ENCODE measurements around the gene ADGRB2.

The ADGRB2 gene

GRCh38 chr1:31731049-31731565 is 33.0 kb downstream of the ADGRB2 start:
- DNase-seq (ENCODE audit: low read depth, low spot score) = no peak
- ChIA-PET POLR2A (no interaction called here), CTCF (interaction anchor here (1.7 to 1.8 kb wide), 2 partner anchors 14 to 15 kb away, joined by 9 to 16 read pairs; no protein-coding TSS in a partner anchor)
- TF ChIP-seq CTCF (IDR thresholded peaks at IDR 0.05; ENCODE audit: insufficient read depth, low read length, missing control alignments) = no peak
- H3K4me3 ChIP-seq (ENCODE audit: low read depth, low read length) = no peak overlapping the region

DNA sequence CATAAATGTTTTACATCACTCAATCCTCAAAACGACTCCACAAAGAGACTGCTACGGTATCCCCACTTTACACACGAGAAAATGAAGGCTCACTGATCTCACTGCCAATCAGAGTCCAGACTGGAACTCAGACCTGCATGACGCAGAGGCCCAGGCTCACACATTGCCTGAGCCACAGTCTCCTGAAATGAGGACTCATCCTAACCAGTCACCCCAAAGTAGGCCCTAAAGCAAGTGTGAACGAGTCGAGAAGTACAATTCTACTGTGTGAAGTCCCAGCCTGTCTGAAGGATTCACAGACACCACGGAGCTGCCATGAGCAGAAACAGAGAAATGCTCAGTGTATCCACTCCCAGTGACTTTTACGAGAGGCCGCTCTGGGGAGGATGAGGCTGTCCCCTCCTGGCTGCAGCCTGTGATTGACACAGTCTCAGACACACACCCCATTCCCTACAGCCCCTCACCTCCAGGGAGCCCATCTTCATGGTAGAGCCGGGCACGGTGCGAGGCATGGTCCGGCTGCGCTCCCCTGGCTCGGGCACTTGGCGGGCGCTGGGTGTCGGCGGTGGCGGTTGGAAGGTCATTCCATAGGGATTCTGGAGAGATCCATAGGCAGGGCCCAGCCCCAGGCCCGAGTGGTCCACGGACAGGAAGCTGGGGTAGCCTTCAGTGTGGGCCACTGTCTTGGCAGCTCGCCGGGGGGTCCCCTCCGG is 33.6 kb downstream of the ADGRB2 start:
- no peak for DNase-seq (ENCODE audit: low read depth, low spot score)
- ChIA-PET POLR2A (no interaction called here), CTCF (interaction anchor here (1.7 to 6.3 kb wide), 3 partner anchors 14 to 15 kb away, joined by 9 to 73 read pairs (median 16); no protein-coding TSS in a partner anchor)
- H3K4me3 ChIP-seq (ENCODE audit: low read depth, low read length) = no peak overlapping the region
- no peak for TF ChIP-seq CTCF (IDR thresholded peaks at IDR 0.05; ENCODE audit: insufficient read depth, low read length, missing control alignments)

- no peak overlapping the region for H3K4me3 ChIP-seq (ENCODE audit: low read depth, low read length)
- no peak for DNase-seq (ENCODE audit: low read depth, low spot score)
- no peak for TF ChIP-seq CTCF (IDR thresholded peaks at IDR 0.05; ENCODE audit: insufficient read depth, low read length, missing control alignments)
- ChIA-PET POLR2A (no interaction called here), CTCF (interaction anchor here (1.1 to 6.3 kb wide), 3 partner anchors 12 to 65 kb away, joined by 3 to 73 read pairs (median 10); no protein-coding TSS in a partner anchor)
Measured at GRCh38 chr1:31727849-31728248, 36.3 kb downstream of the ADGRB2 start.

DNA sequence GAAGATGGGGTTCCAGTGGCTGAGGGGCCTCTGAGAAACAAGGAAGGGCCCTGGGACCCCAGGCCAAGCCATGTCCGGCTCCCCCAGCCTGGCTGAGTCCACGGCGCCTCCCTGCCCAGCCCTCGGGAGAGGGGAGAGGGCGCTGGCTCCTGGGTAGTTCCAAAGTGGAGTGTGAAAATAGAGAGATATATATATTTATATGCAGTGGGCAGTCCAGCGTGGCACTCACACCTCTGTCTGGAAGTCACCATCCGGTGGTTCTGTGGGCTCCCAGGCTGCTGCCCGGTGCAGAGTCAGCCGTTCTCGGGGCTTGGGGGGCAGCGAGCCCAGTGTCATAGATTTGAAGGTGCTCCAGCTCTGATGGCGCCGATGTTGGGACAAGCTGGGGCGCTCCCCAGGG is 36.9 kb downstream of the ADGRB2 start:
- TF ChIP-seq CTCF (IDR thresholded peaks at IDR 0.05; ENCODE audit: insufficient read depth, low read length, missing control alignments) = no peak
- ChIA-PET POLR2A (no interaction called here), CTCF (interaction anchor here (1.6 to 6.3 kb wide), 4 partner anchors 11 to 23 kb away, joined by 4 to 73 read pairs (median 12); partner anchors contain the start of gene COL16A1)
- H3K4me3 ChIP-seq (ENCODE audit: low read depth, low read length) = no peak overlapping the region
- DNase-seq (ENCODE audit: low read depth, low spot score) = no peak

GRCh38 chr1:31726715-31727114 is 37.4 kb downstream of the ADGRB2 start:
- POLR2A ChIA-PET = interaction anchor here (1.1 kb wide), 1 partner anchor 8 kb away, joined by 3 read pairs; no protein-coding TSS in a partner anchor
- no peak for TF ChIP-seq CTCF (IDR thresholded peaks at IDR 0.05; ENCODE audit: insufficient read depth, low read length, missing control alignments)
- CTCF ChIA-PET = interaction anchor here (0.9 to 6.3 kb wide), 6 partner anchors 11 to 62 kb away, joined by 3 to 73 read pairs (median 7); partner anchors contain the start of gene COL16A1
- H3K4me3 ChIP-seq (ENCODE audit: low read depth, low read length) = no peak overlapping the region
- DNase-seq (ENCODE audit: low read depth, low spot score) = no peak
